Suprapubic skin (tissue), 4 donors: Measurements from ENCODE around the gene TOMM40. TPM values are rescaled to one million over a fixed set of nuclear protein-coding genes. Genes with fewer than 3 reads are reported as not detected.
"Not testable (repeated sequence)": the region's sequence is repeated elsewhere in the genome, so short reads cannot be mapped to it uniquely, and the experiment has no call there.

ENCODE experiments used
- DNase-seq, 2 donors: peaks; one replicate each; pipeline ENCODE4 v3.0.0-alpha.2; 2019; ENCODE audit warnings: low spot score in 2 of 2
- H3K27ac ChIP-seq: fragments of 200-600 bp; sonication (generic); one replicate; pipeline ENCODE4 v1.5.1; 2019
- H3K27me3 ChIP-seq: fragments of 200-600 bp; sonication (generic); one replicate; pipeline ENCODE4 v1.5.1; 2019
- H3K36me3 ChIP-seq: fragments of 200-600 bp; sonication (generic); one replicate; pipeline ENCODE4 v1.5.1; 2019
- H3K4me1 ChIP-seq: fragments of 200-600 bp; sonication (generic); one replicate; pipeline ENCODE4 v1.5.1; 2019
- H3K4me3 ChIP-seq: fragments of 200-600 bp; sonication (generic); one replicate; pipeline ENCODE4 v1.5.1; 2019; ENCODE audit warnings: mild to moderate bottlenecking
- H3K9me3 ChIP-seq: fragments of 200-600 bp; sonication (generic); one replicate; pipeline ENCODE4 v1.5.1; 2019
- EP300 ChIP-seq: sonication (generic); formaldehyde crosslinking; IDR thresholded peaks from one replicate; pipeline ENCODE4 v1.6.1; 2017; ENCODE audit warnings: antibody characterized with exemption
- POLR2A ChIP-seq, 2 donors: fragments of 450-650 bp; IDR thresholded peaks; one replicate each; pipeline ENCODE4 v1.6.1; 2017; ENCODE audit warnings: antibody characterized with exemption in 2 of 2, mild to moderate bottlenecking in 2 of 2, moderate library complexity in 2 of 2
- POLR2AphosphoS5 ChIP-seq, 3 donors: sonication (generic); formaldehyde crosslinking; IDR thresholded peaks; one replicate each; pipeline ENCODE4 v1.6.1; 2017; ENCODE audit warnings: antibody characterized with exemption in 3 of 3
- WGBS: methylation state at CpG from one replicate; pipeline ENCODE4 v1.1.5; 2018; 5-methylcytosine and 5-hydroxymethylcytosine counted together
- total RNA-seq, 4 donors: library from RNA; depleted of rRNA; stranded (reverse); fragments of >200 nt; gene quantifications; one replicate each; pipeline ENCODE4 v1.1.0, GENCODE V29; 2016
- TF ChIP-seq, protein P1 (sequence below), 2 donors: fragments of 200-600 bp in 1 of 2; fragments of 450-650 bp in 1 of 2; sonication (generic) in 1 of 2; IDR thresholded peaks; one replicate each; pipeline ENCODE4 v1.5.1; 2016 to 2019; ENCODE audit warnings: antibody characterized with exemption in 2 of 2, mild to moderate bottlenecking in 1 of 2, moderate library complexity in 1 of 2

The TOMM40 gene
- total RNA-seq, 4 donors from 2014 or later: 32.7 to 51.9 (median 47.1) TPM

DNA sequence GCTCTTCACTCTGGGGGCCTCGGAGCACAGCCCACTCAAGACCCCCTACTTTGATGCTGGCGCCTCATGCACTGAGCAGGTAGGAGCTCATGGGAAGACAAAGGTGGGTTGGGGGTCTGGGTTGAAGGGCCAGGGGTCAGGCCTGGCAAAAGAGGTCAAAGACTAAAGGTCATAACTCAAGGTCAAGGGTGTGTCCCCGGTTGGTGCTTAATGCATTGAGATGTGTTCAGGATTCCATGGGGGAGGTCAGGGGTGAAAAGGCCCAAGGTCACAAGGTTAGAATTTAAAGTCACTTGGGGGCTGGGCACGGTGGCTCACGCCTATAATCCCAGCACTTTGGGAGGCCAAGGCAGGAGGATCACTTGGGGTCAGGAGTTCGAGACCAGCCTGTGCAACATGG lies 4.9 kb upstream of the TOMM40 start:
- no peak for DNase-seq
- H3K9me3 ChIP-seq: no peaks in the 10 kb centered on the region
- WGBS: 94% methylated on average over 4 of the region's 6 CpGs

DNA sequence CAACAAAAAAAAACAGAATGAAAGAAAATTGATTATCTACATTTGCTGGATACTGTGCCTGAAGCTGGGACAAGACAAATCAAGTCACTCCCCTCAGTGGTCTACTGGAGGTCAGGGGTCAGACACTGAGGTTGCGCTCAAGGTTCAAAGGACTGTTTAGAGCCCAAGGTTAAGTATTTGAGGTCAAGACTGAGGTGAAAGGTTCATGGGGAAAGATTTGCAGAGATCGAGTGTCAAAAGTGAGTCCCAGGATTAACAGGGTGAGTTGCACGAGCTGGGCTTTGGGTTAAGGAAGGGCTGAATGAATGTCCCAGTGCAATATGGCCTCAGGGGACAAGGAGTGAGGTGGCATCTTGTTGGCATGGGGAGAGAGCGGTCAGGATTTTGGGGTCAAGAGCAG lies 3.4 kb upstream of the TOMM40 start:
- WGBS: 90% methylated on average over 4 of the region's 4 CpGs
- H3K9me3 ChIP-seq: no peaks in the 10 kb centered on the region
- DNase-seq: no peak
- TF ChIP-seq POLR2AphosphoS5 (IDR thresholded peaks at IDR 0.05) (no peak), POLR2A (IDR thresholded peaks at IDR 0.05) (no peak), EP300 (no peak)
- TF ChIP-seq, protein P1, sequence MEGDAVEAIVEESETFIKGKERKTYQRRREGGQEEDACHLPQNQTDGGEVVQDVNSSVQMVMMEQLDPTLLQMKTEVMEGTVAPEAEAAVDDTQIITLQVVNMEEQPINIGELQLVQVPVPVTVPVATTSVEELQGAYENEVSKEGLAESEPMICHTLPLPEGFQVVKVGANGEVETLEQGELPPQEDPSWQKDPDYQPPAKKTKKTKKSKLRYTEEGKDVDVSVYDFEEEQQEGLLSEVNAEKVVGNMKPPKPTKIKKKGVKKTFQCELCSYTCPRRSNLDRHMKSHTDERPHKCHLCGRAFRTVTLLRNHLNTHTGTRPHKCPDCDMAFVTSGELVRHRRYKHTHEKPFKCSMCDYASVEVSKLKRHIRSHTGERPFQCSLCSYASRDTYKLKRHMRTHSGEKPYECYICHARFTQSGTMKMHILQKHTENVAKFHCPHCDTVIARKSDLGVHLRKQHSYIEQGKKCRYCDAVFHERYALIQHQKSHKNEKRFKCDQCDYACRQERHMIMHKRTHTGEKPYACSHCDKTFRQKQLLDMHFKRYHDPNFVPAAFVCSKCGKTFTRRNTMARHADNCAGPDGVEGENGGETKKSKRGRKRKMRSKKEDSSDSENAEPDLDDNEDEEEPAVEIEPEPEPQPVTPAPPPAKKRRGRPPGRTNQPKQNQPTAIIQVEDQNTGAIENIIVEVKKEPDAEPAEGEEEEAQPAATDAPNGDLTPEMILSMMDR (IDR thresholded peaks at IDR 0.05): no peak
- H3K4me1 ChIP-seq: peaks cover 21% of the 10 kb centered on the region
- H3K27me3 ChIP-seq: no peaks in the 10 kb centered on the region
- H3K27ac ChIP-seq: no peak overlapping the region
- peaks cover 32% of the 10 kb centered on the region for H3K36me3 ChIP-seq
- no peak overlapping the region for H3K4me3 ChIP-seq

More for the DNA sequence above, 4.9 kb upstream of the TOMM40 start:
- H3K27me3 ChIP-seq: no peaks in the 10 kb centered on the region
- H3K36me3 ChIP-seq: peaks cover 32% of the 10 kb centered on the region
- H3K27ac ChIP-seq: no peak overlapping the region
- no peak overlapping the region for H3K4me3 ChIP-seq
- H3K4me1 ChIP-seq: peaks cover 10% of the 10 kb centered on the region
- TF ChIP-seq POLR2AphosphoS5 (IDR thresholded peaks at IDR 0.05): no peak
- TF ChIP-seq EP300: no peak
- TF ChIP-seq, protein P1 (IDR thresholded peaks at IDR 0.05): no peak
- no peak for TF ChIP-seq POLR2A (IDR thresholded peaks at IDR 0.05)

DNA sequence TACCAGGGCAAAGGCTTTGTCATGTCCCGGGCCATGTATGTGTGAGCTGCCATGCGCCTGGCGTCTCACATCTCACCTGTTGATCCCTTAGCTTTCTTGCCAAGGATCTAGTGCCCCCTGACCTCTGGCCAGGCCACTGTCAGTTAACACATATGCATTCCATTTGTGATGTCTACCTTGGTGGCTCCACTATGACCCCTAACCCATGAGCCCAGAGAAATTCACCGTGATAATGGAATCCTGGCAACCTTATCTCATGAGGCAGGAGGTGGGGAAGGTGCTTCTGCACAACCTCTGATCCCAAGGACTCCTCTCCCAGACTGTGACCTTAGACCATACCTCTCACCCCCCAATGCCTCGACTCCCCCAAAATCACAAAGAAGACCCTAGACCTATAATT lies 2.7 kb upstream of the TOMM40 start:
- 100% methylated on average over 4 of the region's 5 CpGs for WGBS
- Histone ChIP-seq H3K36me3 (peaks cover 34% of the 10 kb centered on the region), H3K4me1 (peaks cover 28% of the 10 kb centered on the region)
- H3K4me3 ChIP-seq, H3K27me3 ChIP-seq, DNase-seq, H3K27ac ChIP-seq, H3K9me3 ChIP-seq: not testable (repeated sequence)

DNA sequence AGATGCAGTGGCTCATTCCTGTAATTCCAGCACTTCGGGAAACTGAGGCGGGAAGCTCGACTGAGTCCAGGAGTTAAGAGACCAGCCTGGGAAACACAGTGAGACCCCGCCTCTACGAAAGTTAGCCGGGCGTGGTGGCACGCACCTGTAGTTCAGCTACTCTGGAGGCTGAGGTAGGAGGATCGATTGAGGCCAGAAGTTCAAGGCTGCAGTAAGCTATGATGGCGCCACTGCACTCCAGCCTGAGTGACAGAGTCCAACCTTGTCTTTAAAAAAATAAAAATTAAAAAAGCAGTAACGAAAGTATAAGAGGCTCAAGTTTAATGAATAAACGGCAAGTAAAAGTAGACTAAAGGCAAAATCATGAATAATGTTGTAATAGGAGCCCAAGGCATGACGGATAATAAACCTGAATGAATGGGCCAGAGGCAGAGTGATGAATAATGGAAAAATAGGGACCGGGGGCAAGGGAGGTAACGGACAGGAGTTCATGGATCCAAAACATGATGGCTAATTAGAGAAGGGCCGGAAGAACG lies 1.2 kb upstream of the TOMM40 start:
- TF ChIP-seq EP300 (no peak), POLR2A (IDR thresholded peaks at IDR 0.05) (no peak), POLR2AphosphoS5 (IDR thresholded peaks at IDR 0.05) (no peak)
- TF ChIP-seq, protein P1 (IDR thresholded peaks at IDR 0.05): no peak

DNA sequence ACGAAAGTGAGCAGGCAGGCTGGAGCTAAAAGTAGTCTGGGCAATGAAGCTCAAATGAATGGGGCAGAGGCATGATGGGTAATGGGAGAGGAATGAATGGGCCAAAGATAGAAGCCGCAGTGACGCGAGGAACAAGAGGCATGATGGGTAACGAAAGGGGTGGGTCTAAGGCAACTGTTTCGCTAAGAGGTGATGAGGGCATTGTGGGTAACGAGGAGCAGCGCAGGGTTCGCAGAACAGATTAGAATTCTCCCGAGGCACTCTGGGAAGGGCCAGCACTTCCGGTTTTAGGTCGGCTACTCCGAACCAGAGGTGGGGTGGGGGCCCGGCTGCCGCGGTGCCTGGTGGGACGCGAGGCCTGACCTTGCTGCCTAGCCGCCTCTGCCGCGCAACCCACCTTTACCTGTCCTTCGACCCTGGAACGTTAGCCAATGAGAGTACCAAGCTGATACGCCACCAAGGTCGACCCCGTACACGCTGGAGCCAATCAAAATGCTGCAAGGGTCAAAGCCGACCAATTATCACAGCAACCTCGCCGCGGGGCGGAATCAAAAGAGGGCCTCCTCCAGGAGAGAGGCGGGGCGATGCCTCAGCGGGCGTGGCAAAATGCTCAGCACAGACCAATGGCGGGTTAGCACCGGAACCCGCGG lies 563 bp upstream of the TOMM40 start:
- 0% methylated on average over 25 of the region's 40 CpGs for WGBS
- no peaks in the 10 kb centered on the region for H3K9me3 ChIP-seq
- peaks cover 29% of the 10 kb centered on the region for H3K4me1 ChIP-seq
- DNase-seq: peak in 1 of 2 donors; percentile 100
- H3K4me3 ChIP-seq: peak overlapping the region; percentile 86
- no peaks in the 10 kb centered on the region for H3K27me3 ChIP-seq
- peak overlapping the region; percentile 98 for H3K27ac ChIP-seq
- TF ChIP-seq POLR2A (IDR thresholded peaks at IDR 0.05) (peak in 1 of 2 donors; percentile 45), EP300 (no peak), POLR2AphosphoS5 (IDR thresholded peaks at IDR 0.05) (peak in 2 of 3 donors; percentile 43 to 85)
- TF ChIP-seq, protein P1 (IDR thresholded peaks at IDR 0.05): no peak
- peaks cover 51% of the 10 kb centered on the region for H3K36me3 ChIP-seq

More for the DNA sequence above, 1.2 kb upstream of the TOMM40 start:
- WGBS: 56% methylated on average over 17 of the region's 17 CpGs
- Histone ChIP-seq H3K36me3 (peaks cover 46% of the 10 kb centered on the region), H3K9me3 (no peaks in the 10 kb centered on the region), H3K27ac (no peak overlapping the region), H3K4me1 (peaks cover 29% of the 10 kb centered on the region), H3K27me3 (no peaks in the 10 kb centered on the region), H3K4me3 (peak overlapping the region; percentile 86)
- DNase-seq: no peak
